IPS DF 4.7 (cell line): ENCODE results near the gene TXNDC8.
"Not testable (repeated sequence)": the region's sequence is repeated elsewhere in the genome, so short reads cannot be mapped to it uniquely, and the experiment has no call there.

Source experiments
- DNase-seq: peaks from one replicate; pipeline ENCODE4 v3.0.0-alpha.2; 2013; ENCODE audit warnings: low spot score; ENCODE audit errors: extremely low read depth

TXNDC8 gene

DNA sequence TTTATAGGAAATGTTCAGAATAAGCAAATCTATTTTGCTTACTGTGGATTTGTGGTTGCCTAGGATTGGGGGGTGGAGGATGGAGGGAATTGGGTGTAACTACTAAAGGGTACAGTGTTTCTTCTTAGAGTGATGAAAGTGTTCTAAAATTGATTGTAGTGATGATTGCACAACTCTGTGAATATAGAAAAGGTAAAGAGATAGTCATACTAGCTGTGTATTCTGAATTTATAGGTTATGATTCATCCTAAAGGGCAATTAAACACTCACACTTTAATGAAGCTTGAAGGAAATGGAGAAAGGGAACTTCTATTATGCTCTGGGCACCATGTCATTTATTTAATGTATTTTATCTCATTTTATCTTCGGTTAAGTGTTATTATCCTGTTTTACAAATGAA is 9.9 kb downstream of the TXNDC8 start:
- DNase-seq, result no peak

DNA sequence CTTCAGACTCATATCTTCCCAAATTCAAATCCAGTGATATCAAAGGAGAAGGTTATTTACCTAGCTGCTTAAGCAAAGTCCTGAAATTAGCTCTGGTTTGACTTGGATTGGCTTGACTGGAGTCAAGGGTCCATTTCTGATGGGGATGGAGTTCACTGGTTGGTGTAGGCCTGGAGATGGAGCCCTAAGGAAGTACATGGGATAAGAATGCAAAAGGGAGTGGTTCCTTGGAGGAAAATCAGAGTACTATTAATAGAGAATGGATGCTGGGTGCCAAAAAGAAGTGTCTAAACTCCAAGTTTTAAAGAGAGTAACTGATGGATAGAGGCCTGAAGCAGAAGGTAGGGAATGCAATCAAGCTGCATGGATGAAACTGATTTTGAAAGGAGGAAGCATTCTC is 13.8 kb downstream of the TXNDC8 start:
- no peak for DNase-seq

DNA sequence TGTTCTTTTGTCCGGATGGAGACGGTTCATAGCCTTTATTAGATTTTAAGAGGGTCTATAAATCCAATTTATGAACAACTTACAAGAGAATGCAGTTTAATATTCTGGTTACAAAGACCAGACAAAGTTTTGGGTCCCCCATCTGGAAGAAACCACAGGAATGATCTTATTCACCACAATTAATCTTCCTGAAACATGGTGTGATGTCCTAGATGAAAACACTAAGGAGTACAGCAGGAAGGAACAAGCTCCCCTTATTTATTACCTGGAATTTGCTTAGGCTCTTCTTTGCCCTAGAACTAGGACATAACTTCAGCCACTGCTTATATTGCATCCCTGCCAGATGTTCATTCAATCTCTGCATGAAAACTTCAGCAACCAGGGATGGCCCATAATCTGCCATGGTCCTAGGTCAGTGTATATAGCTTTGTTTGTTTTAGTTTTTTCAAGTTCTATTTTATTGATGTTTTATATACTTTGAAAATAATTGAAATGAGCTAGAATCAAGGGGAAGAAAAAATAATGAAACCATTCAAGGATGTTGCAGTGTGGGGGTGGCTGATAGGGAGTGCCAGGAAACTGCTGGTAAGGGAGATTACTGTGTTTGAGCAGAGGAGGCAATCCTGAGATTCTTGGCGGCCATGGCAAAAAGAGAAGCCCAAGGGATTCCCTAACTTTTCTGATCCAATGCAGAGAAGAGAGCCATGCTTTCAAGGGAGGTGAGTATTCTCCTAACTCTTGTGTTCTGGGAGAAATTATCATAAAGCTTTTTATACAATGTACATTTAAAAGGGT is 16.8 kb downstream of the TXNDC8 start:
- no peak for DNase-seq

- no peak for DNase-seq
Observed at GRCh38 chr9:110319781-110320492, 17.7 kb downstream of the TXNDC8 start.

GRCh38 chr9:110317911-110318310 is 19.8 kb downstream of the TXNDC8 start:
- no peak for DNase-seq

DNA sequence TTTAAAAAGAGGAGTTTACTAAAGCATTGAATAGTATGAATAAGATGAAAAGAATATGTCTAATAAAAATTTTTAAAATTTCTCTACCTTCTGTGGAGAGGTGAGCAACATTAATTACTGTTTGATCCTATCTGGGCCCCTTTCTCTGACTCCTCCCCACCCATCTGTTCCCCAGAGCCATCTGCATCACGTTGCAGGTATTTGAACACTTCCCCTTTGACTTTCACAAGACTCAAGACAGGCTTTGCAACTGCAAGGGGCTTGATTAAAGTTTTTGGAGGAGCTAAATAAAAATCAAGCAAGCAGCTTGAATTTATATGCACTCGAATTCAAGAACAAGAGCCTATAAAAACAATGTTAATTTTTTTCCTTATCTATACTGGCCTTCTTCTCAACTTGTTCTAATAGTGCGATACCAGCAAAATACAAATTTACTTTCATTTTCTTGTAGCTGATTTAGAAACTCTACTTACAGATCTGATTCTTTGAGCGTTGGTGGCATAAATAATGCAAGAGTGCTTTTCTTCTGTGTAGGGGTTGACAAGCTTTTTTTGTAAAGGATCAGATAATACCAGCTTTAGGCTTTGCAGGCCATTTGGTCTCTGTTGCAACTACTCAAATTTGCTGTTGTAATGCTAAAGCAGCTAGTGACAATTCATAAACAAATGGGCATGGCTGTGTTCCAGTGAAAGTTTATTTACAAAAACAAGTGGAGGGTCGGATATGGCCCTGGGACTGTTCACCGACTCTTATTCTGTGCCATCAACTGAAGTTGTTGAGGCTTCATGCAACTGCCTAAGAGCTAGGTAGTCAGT is 21.2 kb downstream of the TXNDC8 start:
- no peak for DNase-seq

DNA sequence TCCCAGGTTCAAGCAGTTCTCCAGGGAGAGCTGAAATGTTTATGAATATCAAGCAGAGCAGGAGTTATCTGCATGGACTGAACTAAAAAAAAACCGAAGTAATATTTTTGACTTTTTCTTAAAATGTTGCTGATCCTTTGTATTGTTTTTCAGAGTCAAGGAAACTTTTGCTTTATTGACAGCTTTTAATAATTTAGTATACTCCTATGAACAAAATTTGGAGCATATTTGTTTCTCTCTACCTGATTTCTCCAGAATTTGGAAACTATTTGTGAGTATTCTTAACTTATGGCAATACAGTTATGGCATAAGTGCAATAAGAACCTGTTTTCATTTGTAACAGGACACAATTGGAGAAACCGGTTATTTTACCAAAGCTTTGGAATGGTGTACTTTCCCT is 25.7 kb downstream of the TXNDC8 start:
- DNase-seq, result not testable (repeated sequence)

DNA sequence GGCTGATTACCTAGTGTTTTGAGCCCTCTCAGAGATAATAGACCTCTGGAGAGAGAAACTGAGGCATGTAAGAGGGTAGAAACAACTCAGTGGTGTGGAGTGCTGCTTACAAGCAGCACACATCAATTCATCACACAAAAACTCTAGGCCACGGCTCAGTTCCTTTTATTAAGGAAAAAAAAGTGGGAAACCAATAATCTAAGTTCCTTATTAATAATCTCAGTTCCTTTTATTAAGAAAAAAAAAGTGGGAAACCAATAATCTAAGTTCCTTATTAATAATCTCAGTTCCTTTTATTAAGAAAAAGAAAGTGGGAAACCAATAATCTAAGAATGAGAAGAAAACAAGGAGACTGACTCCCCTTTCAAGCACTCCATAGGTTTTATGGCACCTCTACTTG is 28.0 kb downstream of the TXNDC8 start:
- no peak for DNase-seq

DNA sequence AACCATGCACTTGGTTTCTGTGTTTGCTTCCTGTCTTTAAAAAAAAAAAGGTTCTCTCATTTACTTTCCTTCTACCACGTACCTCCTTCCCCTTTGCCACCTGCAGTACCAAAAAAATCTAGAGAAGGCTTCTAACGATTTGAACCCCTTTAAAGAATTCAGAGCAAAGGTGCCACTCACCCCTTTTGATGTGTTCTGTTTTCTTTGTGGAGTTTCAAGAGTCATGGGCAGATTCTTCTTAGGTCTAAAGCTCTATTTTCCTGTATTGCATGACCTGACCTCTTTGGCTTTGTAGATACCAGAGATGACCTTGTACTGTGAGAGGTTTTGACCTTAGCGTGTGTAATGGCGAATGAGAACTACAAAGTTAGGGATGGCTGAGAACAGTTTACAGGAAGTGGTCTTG is 29.0 kb downstream of the TXNDC8 start:
- DNase-seq, result no peak

GRCh38 chr9:110307191-110307590 is 30.5 kb downstream of the TXNDC8 start:
- no peak for DNase-seq

DNA sequence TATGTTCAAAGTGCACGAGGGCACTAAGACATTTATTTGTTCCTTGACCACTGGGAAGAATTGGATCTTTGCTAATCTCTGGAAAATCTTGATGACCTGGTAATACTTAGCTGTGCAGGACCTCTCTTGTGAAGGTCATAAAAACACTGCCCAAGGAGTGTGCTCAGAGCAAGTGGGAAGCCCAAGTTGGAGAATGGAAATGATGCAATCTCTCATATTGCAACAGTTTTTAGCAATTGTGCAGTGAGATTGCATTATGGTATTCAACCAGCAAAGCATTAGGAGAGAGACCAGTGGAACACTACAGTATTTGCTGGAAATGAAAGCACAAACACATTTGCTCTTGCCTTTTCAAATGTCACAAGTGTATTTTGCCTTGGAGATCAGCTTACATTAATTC is 34.5 kb downstream of the TXNDC8 start:
- DNase-seq, result no peak

GRCh38 chr9:110298043-110298605 is 39.5 kb downstream of the TXNDC8 start:
- DNase-seq, result no peak

GRCh38 chr9:110293248-110293647 is 44.4 kb downstream of the TXNDC8 start:
- DNase-seq, result no peak

- DNase-seq, result no peak
Observed at GRCh38 chr9:110291921-110292557, 45.6 kb downstream of the TXNDC8 start.

- no peak for DNase-seq
Observed at GRCh38 chr9:110290001-110290400, 47.7 kb downstream of the TXNDC8 start.

GRCh38 chr9:110288503-110288902 is 49.2 kb downstream of the TXNDC8 start:
- no peak for DNase-seq

DNA sequence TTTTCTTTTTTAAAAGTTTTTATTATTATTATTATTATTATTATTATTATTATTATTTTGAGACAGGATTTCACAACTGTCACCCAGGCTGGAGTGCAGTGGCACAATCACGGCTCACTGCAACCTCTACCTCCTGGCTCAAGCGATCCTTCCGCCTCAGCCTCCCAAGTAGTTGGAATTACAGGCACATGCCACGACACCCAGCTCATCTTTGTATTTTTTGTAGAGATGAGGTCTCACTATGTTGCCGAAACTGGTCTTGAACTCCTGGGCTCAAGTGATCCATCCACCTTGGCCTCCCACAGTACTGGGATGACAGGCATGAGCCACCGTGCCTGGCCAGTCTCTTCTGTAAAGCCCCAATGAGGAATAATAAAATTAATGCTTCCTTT is 50.4 kb downstream of the TXNDC8 start:
- no peak for DNase-seq

- DNase-seq, result no peak
Observed at GRCh38 chr9:110284211-110284844, 53.3 kb downstream of the TXNDC8 start.

- DNase-seq, result no peak
Observed at GRCh38 chr9:110283751-110284150, 53.9 kb downstream of the TXNDC8 start.

- DNase-seq, result no peak
Observed at GRCh38 chr9:110282739-110283081, 55.0 kb downstream of the TXNDC8 start.
